ENCODE data around the gene RWDD1.

Gene RWDD1

GRCh38 chr6:116575227-116575626 is 3.9 kb downstream of the RWDD1 start:
- no peak for TF ChIP-seq POLR2AphosphoS5 (IDR thresholded peaks at IDR 0.05; ENCODE audit: low read depth, low read length)
- no peak for TF ChIP-seq FOXP2 (optimal IDR thresholded peaks at IDR 0.05; ENCODE audit: borderline replicate concordance, extremely low read depth, extremely low read length, insufficient read depth)
- TF ChIP-seq TAF1 (IDR thresholded peaks at IDR 0.05; ENCODE audit: borderline replicate concordance, insufficient read depth, low read length) = no peak
- TF ChIP-seq REST (IDR thresholded peaks at IDR 0.05; ENCODE audit: insufficient read depth in 1 of 2, low read depth in 2 of 2, low read length in 2 of 2) = no peak
- no peak for TF ChIP-seq SIN3A (IDR thresholded peaks at IDR 0.05; ENCODE audit: borderline replicate concordance, insufficient read depth, low read length)

- no peak for TF ChIP-seq FOXP2 (optimal IDR thresholded peaks at IDR 0.05; ENCODE audit: borderline replicate concordance, extremely low read depth, extremely low read length, insufficient read depth)
- TF ChIP-seq REST (IDR thresholded peaks at IDR 0.05; ENCODE audit: insufficient read depth in 1 of 2, low read depth in 2 of 2, low read length in 2 of 2) = no peak
Measured at GRCh38 chr6:116577486-116577885, 6.2 kb downstream of the RWDD1 start.

GRCh38 chr6:116578335-116578734 is 7.0 kb downstream of the RWDD1 start:
- TF ChIP-seq FOXP2 (optimal IDR thresholded peaks at IDR 0.05; ENCODE audit: borderline replicate concordance, extremely low read depth, extremely low read length, insufficient read depth) = no peak
- TF ChIP-seq SIN3A (IDR thresholded peaks at IDR 0.05; ENCODE audit: borderline replicate concordance, insufficient read depth, low read length) = no peak
- TF ChIP-seq REST (IDR thresholded peaks at IDR 0.05; ENCODE audit: insufficient read depth in 1 of 2, low read depth in 2 of 2, low read length in 2 of 2) = no peak
- TF ChIP-seq POLR2AphosphoS5 (IDR thresholded peaks at IDR 0.05; ENCODE audit: low read depth, low read length) = no peak
- TF ChIP-seq TAF1 (IDR thresholded peaks at IDR 0.05; ENCODE audit: borderline replicate concordance, insufficient read depth, low read length) = no peak

GRCh38 chr6:116579143-116579542 is 7.8 kb downstream of the RWDD1 start:
- no peak for TF ChIP-seq POLR2AphosphoS5 (IDR thresholded peaks at IDR 0.05; ENCODE audit: low read depth, low read length)

GRCh38 chr6:116580198-116580597 is 8.9 kb downstream of the RWDD1 start:
- no peak for TF ChIP-seq TAF1 (IDR thresholded peaks at IDR 0.05; ENCODE audit: borderline replicate concordance, insufficient read depth, low read length)
- TF ChIP-seq REST (IDR thresholded peaks at IDR 0.05; ENCODE audit: insufficient read depth in 1 of 2, low read depth in 2 of 2, low read length in 2 of 2) = no peak
- TF ChIP-seq POLR2AphosphoS5 (IDR thresholded peaks at IDR 0.05; ENCODE audit: low read depth, low read length) = no peak
- TF ChIP-seq SIN3A (IDR thresholded peaks at IDR 0.05; ENCODE audit: borderline replicate concordance, insufficient read depth, low read length) = no peak
- TF ChIP-seq FOXP2 (optimal IDR thresholded peaks at IDR 0.05; ENCODE audit: borderline replicate concordance, extremely low read depth, extremely low read length, insufficient read depth) = no peak

All from PFSK-1 (cell line).